Measurements from ENCODE around the gene PGLYRP1.

PGLYRP1 gene

DNA sequence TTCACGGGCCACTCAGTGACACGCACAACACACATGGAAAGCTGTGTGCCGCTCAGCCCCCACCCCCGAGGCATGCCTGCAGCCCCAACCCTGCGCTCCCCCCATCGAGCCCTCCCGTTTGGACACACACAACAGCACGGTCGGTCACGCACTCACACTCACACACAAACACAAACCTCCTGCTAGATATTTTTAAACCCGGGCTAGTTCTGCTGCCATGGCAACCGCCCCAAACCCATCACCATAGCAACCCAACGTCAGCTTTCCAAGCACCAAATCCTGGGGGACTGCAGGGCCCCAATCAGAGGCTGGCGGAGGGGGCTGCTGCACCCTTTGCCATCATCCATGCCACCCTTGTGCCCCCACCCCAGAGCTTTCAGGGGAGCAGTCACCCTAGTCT, 46.7 kb downstream of the PGLYRP1 start:
- TF ChIP-seq, protein P1, sequence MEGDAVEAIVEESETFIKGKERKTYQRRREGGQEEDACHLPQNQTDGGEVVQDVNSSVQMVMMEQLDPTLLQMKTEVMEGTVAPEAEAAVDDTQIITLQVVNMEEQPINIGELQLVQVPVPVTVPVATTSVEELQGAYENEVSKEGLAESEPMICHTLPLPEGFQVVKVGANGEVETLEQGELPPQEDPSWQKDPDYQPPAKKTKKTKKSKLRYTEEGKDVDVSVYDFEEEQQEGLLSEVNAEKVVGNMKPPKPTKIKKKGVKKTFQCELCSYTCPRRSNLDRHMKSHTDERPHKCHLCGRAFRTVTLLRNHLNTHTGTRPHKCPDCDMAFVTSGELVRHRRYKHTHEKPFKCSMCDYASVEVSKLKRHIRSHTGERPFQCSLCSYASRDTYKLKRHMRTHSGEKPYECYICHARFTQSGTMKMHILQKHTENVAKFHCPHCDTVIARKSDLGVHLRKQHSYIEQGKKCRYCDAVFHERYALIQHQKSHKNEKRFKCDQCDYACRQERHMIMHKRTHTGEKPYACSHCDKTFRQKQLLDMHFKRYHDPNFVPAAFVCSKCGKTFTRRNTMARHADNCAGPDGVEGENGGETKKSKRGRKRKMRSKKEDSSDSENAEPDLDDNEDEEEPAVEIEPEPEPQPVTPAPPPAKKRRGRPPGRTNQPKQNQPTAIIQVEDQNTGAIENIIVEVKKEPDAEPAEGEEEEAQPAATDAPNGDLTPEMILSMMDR (IDR thresholded peaks at IDR 0.05; ENCODE audit: low read length, missing control alignments), result no peak
- no peak for DNase-seq (ENCODE audit: low read depth)

DNA sequence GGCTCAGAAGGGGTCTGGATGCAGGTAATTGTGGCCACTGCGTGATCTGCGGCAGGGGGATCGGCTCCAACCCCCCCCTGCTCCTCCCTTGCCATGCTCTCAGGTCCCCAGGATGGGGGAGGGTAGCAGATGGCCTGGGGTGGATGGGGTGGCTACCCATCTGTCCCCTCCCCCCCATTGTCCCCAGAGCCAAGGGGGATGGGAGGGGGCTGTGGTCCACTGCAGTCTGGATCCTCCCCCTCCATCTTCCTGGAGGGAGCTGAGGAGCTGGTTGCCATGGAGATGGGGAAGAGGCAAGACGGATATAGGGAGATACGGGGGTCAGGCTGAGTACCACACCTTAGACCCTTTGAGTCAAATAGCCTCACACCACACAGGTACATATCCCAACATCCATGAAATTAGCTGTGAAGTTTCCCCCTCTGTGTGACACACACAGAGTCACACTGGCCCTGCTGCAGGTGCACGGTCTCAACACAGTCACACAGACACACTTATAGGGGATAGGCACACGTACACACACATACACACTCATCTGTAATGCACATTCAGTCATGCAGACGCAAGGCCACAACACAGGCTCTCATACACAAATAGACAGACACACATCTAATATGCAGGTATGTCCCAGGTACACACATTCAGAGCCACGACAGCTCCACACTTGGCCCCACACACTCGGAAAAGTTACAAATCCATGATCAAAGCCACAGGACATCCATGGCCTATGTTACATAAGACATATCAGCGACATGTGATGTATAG, 47.4 kb downstream of the PGLYRP1 start:
- DNase-seq (ENCODE audit: low read depth), result no peak
- TF ChIP-seq, protein P1 (IDR thresholded peaks at IDR 0.05; ENCODE audit: low read length, missing control alignments), result no peak
- H3K4me3 ChIP-seq (replicated peaks; ENCODE audit: low read depth, low read length), result no peak overlapping the region

More for the DNA sequence above, 46.7 kb downstream of the PGLYRP1 start:
- no peak overlapping the region for H3K4me3 ChIP-seq (replicated peaks; ENCODE audit: low read depth, low read length)

DNA sequence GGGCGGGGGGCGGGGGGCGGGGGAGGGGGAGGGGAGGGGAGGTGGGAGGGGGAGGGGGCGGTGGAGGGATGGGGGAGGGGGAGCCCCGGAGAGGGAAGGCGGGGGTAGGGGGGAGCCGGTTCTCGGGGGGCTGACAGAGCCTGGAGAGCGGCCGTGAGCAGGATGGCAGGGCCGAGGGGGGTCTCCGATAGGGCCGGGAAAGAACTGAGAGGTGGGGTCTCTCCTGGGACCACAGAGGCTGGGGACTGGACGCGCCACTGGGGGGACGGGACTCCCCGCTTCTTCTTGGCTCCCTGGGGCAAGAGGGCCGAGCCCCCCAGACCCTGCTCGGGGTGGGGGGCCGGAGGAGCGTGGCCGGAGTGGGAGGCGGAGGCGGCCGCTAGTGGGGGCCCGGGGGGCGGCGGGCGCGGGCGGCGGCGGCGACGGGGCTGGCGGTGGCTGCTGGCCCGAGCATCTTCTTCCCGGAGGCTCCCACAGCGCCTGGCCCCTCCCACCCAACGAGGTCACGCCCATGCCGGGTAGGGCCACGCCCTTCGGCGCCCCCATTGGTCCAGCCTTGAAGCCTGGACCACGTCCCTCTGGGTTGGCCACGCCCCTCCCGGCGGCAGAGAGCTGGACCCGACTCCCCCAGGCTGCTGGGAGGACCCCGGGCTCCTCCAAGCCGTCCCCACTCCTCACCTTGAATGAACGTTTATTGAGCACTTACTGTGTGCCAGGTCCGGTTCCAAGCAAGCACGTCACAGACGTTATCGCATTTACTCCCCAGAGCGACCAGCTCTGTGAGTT, 49.1 kb downstream of the PGLYRP1 start, which contains the start of gene NOVA2:
TSS of gene NOVA2 (minus strand) at position 313 of the 786 bp plus-strand sequence. CDS start 514 bp downstream, outside the sequence.
- TF ChIP-seq, protein P1 (IDR thresholded peaks at IDR 0.05; ENCODE audit: low read length, missing control alignments), result no peak
- H3K4me3 ChIP-seq (replicated peaks; ENCODE audit: low read depth, low read length), result peak within 1 kb of the TSS; percentile 65
- DNase-seq (ENCODE audit: low read depth), result peak; percentile 88

DNA sequence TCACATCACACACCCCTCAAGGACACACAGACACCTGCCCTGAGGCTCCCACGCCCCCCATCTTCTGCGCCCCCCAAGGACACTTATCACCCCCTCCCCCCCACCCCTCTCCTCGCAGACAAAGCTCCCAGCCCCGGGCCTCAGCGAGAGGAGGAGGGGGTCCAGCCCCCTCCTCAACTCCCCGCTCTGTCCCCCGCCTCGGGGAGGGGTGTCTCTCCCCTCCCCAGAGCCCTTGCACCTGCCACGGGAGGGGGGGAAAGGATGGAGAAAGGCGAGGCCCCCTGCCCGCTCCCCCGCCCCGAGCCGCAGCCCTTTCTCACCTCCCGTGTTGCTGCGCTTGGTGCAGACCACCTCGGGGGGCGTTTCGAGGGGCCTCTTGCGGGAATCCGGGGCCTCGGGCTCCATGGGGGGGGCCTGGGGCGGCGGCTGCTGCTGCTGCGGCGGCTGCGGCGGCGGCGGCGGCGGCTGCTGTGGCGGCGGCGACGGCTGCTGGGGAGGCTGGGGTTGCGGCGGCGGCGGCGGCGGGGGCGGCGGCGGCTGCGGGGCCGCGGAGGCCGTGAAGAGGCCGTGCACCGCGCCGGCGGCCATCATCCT, 49.8 kb downstream of the PGLYRP1 start:
- no peak for DNase-seq (ENCODE audit: low read depth)
- TF ChIP-seq, protein P1 (IDR thresholded peaks at IDR 0.05; ENCODE audit: low read length, missing control alignments), result no peak
- H3K4me3 ChIP-seq (replicated peaks; ENCODE audit: low read depth, low read length), result peak overlapping the region; percentile 52

DNA sequence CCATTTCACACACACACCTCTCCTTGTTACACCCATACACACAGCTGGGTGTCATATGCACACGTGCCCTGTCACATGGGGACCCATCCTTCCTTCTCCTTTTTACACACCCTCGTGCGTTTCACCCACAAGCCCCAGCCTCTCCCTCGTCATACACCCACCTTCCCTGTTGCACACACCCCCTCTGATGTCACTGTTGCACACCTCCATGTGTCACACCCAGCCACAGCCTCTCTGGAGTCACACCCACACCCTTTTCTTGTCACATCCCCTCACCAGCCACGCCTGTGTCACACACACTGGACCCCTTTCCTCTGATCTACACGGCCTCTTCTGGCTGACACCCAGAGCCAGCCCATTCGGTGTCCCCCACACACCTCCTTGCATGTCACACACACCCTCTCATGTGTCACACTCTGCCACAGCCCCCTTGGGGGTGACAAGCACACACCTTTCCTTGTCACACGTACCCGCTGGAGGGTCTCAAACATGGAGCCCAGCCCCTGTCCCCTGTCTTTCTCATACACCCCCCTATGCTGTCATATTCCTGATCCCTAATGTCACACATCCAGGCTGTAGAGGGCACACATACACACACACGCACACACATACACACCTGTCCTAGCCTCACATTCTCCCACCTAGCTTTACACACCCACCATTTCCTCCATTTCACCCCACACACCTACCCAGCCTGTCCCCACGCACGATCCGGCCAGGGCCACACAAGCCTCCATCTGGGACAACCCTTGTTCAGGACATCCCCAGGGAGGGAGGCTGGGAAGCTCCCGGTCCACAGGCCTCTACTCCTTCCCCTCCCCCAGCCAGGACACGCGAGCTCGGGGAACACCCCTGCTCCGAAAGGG, 50.5 kb downstream of the PGLYRP1 start:
- TF ChIP-seq, protein P1 (IDR thresholded peaks at IDR 0.05; ENCODE audit: low read length, missing control alignments), result no peak
- no peak for DNase-seq (ENCODE audit: low read depth)
- peak overlapping the region; percentile 52 for H3K4me3 ChIP-seq (replicated peaks; ENCODE audit: low read depth, low read length)

DNA sequence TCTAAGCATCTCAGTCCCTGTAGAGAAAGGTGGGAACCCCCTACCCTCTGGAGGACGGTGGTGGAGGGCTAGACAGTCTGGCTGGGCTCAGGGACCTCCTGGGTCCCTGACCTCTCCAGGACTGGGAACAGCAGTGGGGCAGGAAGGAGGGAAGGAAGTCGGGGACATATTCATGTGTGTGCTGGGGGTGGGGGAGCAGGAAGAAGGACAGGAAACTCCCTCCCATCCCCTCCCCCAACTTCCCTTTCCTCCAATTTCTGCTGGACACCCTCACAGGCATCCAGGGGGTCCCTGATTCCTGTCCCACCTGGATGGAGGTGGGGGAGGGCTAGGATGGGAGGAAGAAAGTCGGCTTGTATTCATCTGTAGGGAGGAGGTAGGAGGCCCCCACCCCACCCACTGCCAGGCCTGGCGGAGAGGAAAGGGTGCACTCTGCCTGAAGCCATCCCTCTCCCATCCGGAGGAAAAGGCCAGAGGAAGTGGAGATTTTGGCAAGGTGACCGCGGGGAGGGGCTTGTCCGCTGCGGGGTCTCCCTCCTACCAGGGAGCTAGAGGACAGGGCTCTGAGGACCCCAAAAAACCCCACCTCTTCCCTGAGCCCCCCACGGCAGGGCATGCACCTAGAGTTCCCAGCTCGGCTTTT, 51.5 kb downstream of the PGLYRP1 start:
- no peak for DNase-seq (ENCODE audit: low read depth)
- H3K4me3 ChIP-seq (replicated peaks; ENCODE audit: low read depth, low read length), result peak overlapping the region; percentile 22

More for the DNA sequence above, 51.5 kb downstream of the PGLYRP1 start:
- TF ChIP-seq, protein P1 (IDR thresholded peaks at IDR 0.05; ENCODE audit: low read length, missing control alignments), result no peak

All from fibroblast of pulmonary artery (primary cell).